Sigmoid colon (tissue), 3 donors: ENCODE measurements around the gene KISS1.

ENCODE experiments used
- POLR2A ChIP-seq, 2 donors: fragments of 450-650 bp; IDR thresholded peaks; one replicate each; pipeline ENCODE4 v1.6.1; 2016; ENCODE audit warnings: antibody characterized with exemption in 2 of 2, mild to moderate bottlenecking in 2 of 2, moderate library complexity in 2 of 2
- TF ChIP-seq, protein P1 (sequence below), 4 experiments: fragments of 450-650 bp in 3 of 4; fragments of 200-600 bp in 1 of 4; IDR thresholded peaks; one replicate each; pipeline ENCODE4 v1.5.1; 2016 to 2019; ENCODE audit warnings: antibody characterized with exemption in 4 of 4, mild to moderate bottlenecking in 3 of 4, moderate library complexity in 2 of 4

DNA sequence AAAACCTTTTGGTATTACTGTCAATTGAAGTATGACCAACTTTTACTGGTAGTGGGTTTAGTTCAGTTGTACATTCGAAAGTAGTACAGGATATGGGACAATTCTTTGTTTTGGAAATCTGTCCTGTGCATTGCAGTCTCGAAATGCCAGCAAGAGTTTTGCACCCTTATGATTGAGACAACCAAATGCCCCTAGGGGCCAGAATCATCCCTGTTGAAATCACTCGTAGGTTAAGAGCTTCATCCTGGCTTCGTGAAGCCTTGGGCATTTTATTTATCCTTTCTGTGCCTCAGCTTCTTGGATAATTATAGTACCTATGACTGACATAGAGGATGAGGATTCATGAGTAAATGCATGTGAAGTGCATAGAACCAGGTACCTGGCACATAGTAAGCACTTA lies 19.9 kb upstream of the KISS1 start:
- no peak for TF ChIP-seq POLR2A (IDR thresholded peaks at IDR 0.05)
- TF ChIP-seq, protein P1, sequence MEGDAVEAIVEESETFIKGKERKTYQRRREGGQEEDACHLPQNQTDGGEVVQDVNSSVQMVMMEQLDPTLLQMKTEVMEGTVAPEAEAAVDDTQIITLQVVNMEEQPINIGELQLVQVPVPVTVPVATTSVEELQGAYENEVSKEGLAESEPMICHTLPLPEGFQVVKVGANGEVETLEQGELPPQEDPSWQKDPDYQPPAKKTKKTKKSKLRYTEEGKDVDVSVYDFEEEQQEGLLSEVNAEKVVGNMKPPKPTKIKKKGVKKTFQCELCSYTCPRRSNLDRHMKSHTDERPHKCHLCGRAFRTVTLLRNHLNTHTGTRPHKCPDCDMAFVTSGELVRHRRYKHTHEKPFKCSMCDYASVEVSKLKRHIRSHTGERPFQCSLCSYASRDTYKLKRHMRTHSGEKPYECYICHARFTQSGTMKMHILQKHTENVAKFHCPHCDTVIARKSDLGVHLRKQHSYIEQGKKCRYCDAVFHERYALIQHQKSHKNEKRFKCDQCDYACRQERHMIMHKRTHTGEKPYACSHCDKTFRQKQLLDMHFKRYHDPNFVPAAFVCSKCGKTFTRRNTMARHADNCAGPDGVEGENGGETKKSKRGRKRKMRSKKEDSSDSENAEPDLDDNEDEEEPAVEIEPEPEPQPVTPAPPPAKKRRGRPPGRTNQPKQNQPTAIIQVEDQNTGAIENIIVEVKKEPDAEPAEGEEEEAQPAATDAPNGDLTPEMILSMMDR (IDR thresholded peaks at IDR 0.05), result no peak
